GM18858 (cell line): ENCODE data around the gene CD300H.
"Not testable (repeated sequence)": the region's sequence is repeated elsewhere in the genome, so short reads cannot be mapped to it uniquely, and the experiment has no call there.

Experiments
- ATAC-seq: cut with Tn5 transposase; IDR thresholded peaks from one replicate; pipeline ENCODE4 v1.9.1; 2021; ENCODE audit not compliant: unreplicated experiment

CD300H gene

GRCh38 chr17:74585711-74586110 is 18.4 kb upstream of the CD300H start:
- ATAC-seq: no peak

GRCh38 chr17:74584292-74585060 is 17.2 kb upstream of the CD300H start:
- ATAC-seq: no peak

GRCh38 chr17:74582633-74583032 is 15.3 kb upstream of the CD300H start:
- ATAC-seq: no peak

- ATAC-seq: no peak
Measured at GRCh38 chr17:74579900-74580299, 12.6 kb upstream of the CD300H start.

- ATAC-seq: no peak
Measured at GRCh38 chr17:74578979-74579378, 11.7 kb upstream of the CD300H start.

GRCh38 chr17:74574489-74575142 is 7.3 kb upstream of the CD300H start:
- no peak for ATAC-seq

- not testable (repeated sequence) for ATAC-seq
Measured at GRCh38 chr17:74573635-74574034, 6.3 kb upstream of the CD300H start.

GRCh38 chr17:74573169-74573568 is 5.9 kb upstream of the CD300H start:
- ATAC-seq: no peak

GRCh38 chr17:74571621-74572270 is 4.4 kb upstream of the CD300H start:
- ATAC-seq: no peak

GRCh38 chr17:74569020-74570003 is 2.0 kb upstream of the CD300H start:
- no peak for ATAC-seq

GRCh38 chr17:74568106-74568873 is 981 bp upstream of the CD300H start:
- no peak for ATAC-seq

- no peak for ATAC-seq
Measured at GRCh38 chr17:74566132-74566753, 1.1 kb downstream of the CD300H start.

- no peak for ATAC-seq
Measured at GRCh38 chr17:74565126-74565525, 2.2 kb downstream of the CD300H start.

GRCh38 chr17:74563358-74563757 is 4.0 kb downstream of the CD300H start:
- no peak for ATAC-seq

- ATAC-seq: no peak
Measured at GRCh38 chr17:74561586-74561985, 5.7 kb downstream of the CD300H start.

- ATAC-seq: no peak
Measured at GRCh38 chr17:74558882-74559519, 8.3 kb downstream of the CD300H start.

- not testable (repeated sequence) for ATAC-seq
Measured at GRCh38 chr17:74558402-74558801, 8.9 kb downstream of the CD300H start.

GRCh38 chr17:74555427-74555940 is 11.8 kb downstream of the CD300H start:
- no peak for ATAC-seq

GRCh38 chr17:74554909-74555308 is 12.4 kb downstream of the CD300H start:
- no peak for ATAC-seq
